GM21786 (cell line): ENCODE measurements around the gene DNAH12.
"Not testable (repeated sequence)": the region's sequence is repeated elsewhere in the genome, so short reads cannot be mapped to it uniquely, and the experiment has no call there.

Experiments used
- ATAC-seq: cut with Tn5 transposase; IDR thresholded peaks from one replicate; pipeline ENCODE4 v1.9.1; 2021; ENCODE audit not compliant: unreplicated experiment

The DNAH12 gene

DNA sequence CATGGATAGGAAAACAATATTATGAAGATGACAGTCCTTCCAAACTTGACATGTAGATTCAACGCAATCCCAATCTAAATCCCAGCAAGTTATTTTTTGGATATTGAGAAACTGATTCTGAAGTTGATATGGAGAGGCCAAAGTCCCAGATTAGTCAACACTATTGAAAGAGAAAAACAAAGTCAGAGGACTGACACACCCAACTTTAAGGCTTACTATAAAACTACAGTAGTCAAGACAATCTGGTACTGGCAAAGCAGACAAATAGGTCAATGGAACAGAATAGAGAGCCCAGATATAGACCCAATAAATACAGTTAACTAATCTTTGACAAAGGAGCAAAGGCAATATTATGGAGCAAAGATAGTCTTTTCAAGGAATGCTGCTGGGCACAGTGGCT lies 132.4 kb downstream of the DNAH12 start:
- ATAC-seq: no peak

DNA sequence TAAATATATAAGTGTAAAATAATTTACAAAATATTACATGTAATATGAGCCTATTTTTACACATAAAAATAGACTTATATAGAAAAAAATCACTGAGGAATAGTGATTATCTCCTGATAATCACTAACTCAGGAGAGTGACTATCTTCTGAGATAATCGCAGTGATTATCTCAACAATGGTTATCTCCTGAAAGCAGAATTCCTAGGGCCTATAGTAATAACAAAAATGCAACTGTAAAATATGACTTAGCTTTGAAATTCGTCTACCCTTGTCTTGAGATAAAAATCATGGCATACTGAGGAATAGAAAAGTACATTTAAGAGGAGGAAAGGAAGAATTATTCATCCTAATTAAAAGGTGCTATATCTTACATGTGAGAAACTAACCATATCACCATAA lies 134.7 kb downstream of the DNAH12 start:
- no peak for ATAC-seq

DNA sequence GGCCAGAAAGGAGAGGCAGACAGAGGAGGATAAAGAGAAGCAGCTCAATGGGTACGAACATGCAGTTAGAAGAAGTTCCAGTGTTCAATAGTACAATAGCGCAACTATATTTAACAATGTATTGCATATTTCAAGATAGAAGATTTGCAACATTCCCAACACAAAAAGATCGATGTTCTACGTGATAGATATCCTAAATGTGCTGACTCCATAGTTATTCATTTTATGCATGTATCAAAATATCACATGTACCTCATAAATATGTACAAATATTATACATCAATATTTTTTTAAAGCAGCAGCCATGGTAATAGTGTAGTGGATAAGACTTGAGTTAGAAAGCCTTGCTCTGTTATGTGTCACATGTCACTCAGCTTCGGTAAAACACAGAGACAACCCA lies 141.5 kb downstream of the DNAH12 start:
- no peak for ATAC-seq

DNA sequence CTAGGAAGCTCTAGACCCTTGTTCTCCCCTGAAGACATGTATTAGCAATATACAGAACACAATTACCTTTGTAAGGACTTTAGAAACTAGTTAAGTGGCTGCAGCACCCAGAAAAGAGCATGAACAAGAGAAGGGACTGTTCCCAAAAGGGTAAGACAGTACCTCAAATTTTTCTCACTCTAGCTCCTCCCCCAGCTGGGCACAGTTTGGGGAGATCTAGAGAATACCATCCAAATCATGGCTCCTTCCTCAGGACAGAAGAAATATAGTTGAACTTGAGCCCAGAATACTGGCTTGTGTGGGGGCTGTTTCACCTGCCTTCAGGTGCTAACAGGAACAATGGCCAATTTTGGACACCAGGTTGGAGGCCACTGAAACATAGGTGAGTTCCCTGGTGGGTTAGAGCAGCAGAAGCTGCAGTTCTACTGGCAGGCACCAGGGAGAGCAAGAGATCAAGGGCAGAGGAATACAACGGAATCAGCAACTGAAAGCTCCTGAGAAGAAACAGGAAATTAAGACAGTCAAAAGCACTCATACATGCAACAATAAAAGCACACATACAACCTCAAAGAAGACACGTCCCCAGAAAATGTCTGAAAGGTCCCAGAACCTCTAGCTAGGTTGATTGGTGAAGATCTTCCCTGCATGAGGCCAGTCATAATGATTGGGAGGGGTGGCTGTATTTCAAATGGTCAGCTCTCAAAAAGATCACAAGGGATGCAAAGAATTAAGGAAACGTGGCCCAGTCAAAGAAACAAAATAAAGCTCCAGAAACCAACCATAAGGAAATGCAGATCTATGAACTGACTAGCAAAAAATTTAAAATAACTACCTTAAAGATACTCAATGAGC lies 146.7 kb downstream of the DNAH12 start:
- ATAC-seq: peak; percentile 96

GRCh38 chr3:57393977-57394376 lies 150.2 kb downstream of the DNAH12 start:
- no peak for ATAC-seq

DNA sequence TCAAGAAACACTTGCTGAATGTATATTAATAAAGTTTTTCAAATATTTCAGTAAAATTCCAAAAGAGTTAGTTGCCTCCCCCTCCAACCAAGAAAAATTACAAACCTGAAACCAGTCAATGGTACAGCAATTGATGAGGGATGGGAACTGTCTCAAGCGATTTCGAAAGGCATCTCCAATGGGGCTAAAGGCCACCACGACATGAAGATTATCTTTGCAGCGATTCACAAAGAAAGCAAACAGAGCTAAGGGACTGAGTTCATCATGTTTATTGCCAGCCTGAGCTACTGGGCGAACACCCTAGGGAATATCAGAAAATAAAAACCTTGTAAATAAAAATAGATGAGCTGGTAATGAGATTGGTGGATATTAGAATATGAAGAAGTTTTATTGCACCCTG lies 152.4 kb downstream of the DNAH12 start:
- ATAC-seq: no peak

DNA sequence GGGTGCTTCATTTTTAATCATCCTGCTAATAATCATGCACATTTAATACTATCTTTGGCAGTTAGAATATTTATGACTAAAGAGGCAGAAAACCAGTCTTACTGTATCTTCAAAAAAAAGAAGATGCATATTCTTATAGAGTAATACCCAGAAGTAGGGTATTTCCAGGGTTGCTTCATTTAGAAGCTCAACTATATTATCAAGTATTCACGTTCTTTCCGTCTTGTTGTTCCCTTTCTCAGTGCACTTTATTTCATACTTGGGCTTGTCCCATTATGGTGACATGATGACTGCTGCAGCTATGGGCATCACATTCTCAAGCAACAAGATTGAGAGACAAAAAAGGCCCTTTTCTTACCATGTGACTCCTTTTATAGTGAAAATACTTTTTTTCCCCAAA lies 154.9 kb downstream of the DNAH12 start:
- no peak for ATAC-seq

- no peak for ATAC-seq
Measured at GRCh38 chr3:57386307-57386706, 157.8 kb downstream of the DNAH12 start.

GRCh38 chr3:57385498-57385897 lies 158.6 kb downstream of the DNAH12 start:
- no peak for ATAC-seq

- no peak for ATAC-seq
Measured at GRCh38 chr3:57383838-57384237, 160.3 kb downstream of the DNAH12 start.

- ATAC-seq: no peak
Measured at GRCh38 chr3:57383406-57383805, 160.7 kb downstream of the DNAH12 start.

DNA sequence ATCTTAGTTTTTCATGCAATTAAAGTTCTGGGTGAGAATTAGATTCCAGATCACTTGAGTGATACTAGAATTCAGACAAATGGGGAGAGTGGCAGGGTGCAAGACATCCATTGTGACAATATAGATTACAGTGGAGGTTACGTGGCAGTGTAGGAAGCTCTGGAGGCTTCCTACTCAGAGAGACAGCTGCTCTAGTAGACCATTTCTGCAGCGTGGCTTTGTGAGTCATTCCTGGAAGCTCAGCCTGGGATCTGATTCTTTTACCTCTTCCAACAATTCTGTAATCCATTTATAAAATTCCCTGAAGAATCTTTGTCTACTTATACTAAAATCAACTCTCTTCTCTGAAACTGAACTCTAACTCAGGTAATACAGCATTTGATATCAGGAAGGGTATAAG lies 161.2 kb downstream of the DNAH12 start:
- ATAC-seq: no peak

DNA sequence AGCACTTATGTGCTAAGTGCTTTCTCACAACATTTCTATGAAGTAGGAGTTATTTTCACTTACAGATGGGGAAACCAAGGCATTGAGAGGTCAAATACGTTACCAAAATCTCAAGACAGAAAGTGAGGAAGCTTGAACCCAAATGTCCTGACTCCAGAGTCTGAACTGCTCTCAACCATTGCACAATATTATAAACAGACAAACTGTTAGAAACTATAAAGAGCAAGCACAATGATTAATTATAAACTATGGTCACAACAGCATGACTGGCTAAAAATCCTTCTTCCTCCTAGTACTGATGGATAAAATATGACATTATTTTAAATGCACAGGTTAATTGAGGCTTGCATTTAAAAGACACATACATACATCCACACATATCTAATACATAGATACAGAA lies 173.8 kb downstream of the DNAH12 start:
- no peak for ATAC-seq

DNA sequence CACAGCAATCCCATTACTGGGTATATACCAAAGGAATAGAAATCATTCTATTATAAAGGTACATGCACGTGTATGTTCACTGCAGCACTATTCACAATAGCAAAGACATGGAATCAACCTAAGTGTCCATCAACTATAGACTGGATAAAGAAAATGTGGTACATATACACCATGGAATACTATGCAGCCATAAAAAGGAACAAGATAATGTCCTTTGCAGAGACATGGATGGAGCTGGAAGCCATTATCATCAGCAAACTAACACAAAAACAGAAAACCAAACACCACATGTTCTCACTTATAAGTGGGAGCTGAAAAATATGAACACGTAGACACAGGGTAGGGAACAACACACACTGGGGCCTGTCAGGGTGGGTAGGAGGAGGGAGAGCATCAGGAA lies 179.1 kb downstream of the DNAH12 start:
- not testable (repeated sequence) for ATAC-seq

GRCh38 chr3:57356275-57356674 lies 187.9 kb downstream of the DNAH12 start:
- ATAC-seq: not testable (repeated sequence)

GRCh38 chr3:57354768-57355167 lies 189.4 kb downstream of the DNAH12 start:
- no peak for ATAC-seq

GRCh38 chr3:57350271-57350670 lies 193.9 kb downstream of the DNAH12 start:
- no peak for ATAC-seq

DNA sequence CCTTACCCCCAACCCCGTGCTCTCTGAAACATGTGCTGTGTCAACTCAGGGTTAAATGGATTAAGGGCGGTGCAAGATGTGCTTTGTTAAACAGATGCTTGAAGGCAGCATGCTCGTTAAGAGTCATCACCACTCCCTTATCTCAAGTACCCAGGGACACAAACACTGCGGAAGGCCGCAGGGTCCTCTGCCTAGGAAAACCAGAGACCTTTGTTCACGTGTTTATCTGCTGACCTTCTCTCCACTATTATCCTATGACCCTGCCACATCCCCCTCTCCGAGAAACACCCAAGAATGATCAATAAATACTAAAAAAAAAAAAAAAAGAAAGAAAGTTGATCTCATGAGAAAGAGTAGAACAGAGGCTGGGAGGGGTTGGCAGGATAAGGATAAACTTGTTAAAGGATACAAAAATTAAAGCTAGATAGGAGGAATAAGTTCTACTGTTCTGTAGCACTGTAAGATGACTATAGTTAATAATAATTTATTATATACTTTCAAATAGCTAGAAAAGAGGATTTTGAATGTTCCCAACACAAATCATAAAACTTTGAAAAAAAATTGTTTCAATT lies 205.0 kb downstream of the DNAH12 start:
- not testable (repeated sequence) for ATAC-seq

DNA sequence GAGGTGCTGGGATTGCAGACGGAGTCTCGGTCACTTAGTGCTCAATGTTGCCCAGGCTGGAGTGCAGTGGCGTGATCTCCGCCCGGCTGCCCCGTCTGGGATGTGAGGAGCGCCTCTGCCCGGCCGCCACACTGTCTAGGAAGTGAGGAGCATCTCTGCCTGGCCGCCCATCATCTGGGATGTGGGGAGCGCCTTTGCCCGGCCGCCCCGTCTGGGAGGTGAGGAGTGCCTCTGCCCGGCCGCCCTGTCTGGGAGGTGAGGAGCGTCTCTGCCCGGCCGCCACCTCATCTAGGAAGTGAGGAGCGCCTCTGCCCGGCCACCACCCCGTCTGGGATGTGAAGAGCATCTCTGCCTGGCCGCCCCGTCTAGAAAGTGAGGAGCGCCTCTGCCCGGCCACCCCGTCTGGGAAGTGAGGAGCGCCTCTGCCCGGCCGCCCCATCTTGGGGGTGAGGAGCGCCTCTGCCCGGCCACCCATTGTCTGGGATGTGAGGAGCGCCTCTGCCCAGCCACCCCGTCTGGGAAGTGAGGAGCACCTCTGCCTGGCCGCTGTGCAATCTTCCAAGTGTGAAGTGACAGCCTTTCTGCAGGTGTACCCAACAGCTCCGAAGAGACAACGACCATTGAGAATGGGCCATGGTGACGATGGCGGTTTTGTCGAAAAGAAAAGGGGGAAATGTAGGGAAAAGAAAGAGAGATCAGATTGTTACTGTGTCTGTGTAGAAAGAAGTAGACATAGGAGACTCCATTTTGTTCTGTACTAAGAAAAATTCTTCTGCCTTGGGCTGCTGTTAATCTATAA lies 205.7 kb downstream of the DNAH12 start:
- ATAC-seq: not testable (repeated sequence)

GRCh38 chr3:57335283-57335938 lies 208.7 kb downstream of the DNAH12 start:
- ATAC-seq: no peak

- no peak for ATAC-seq
Measured at GRCh38 chr3:57331078-57331610, 213.0 kb downstream of the DNAH12 start.
